ENCODE data around the gene RNFT2. TPM values are rescaled to one million over a fixed set of nuclear protein-coding genes. Genes with fewer than 3 reads are reported as not detected.

RNFT2 gene
- total and polyA plus RNA-seq, 12 donors: 0.46 to 2.2 (median 1.6) TPM

GRCh38 chr12:116864371-116865160, 126.5 kb downstream of the RNFT2 start:
- intact Hi-C loops (cut with DNase I): no loop called here
- no peak overlapping the region for H3K27ac ChIP-seq
- H3K9me3 ChIP-seq: no peaks in the 10 kb centered on the region
- no peak for TF ChIP-seq CTCF (IDR thresholded peaks at IDR 0.05)
- H3K4me1 ChIP-seq: peaks cover 0 to 24% (median 0%) of the 10 kb centered on the region in 9 donors
- DNase-seq: no peak
- H3K27me3 ChIP-seq: peaks cover 0 to 9% (median 0%) of the 10 kb centered on the region in 7 donors
- ATAC-seq: no peak
- H3K36me3 ChIP-seq: no peaks in the 10 kb centered on the region
- WGBS, 2 donors: 63 to 68% methylated on average over 13 of the region's 13 CpGs
- H3K4me3 ChIP-seq: no peak overlapping the region

GRCh38 chr12:116867523-116867922, 129.4 kb downstream of the RNFT2 start:
- no peaks in the 10 kb centered on the region for H3K4me1 ChIP-seq
- intact Hi-C loops (cut with DNase I): no loop called here
- H3K27ac ChIP-seq: no peak overlapping the region
- no peak overlapping the region for H3K4me3 ChIP-seq
- H3K9me3 ChIP-seq: no peaks in the 10 kb centered on the region
- ATAC-seq: no peak
- DNase-seq: no peak
- no peak for TF ChIP-seq CTCF (IDR thresholded peaks at IDR 0.05)
- no peaks in the 10 kb centered on the region for H3K36me3 ChIP-seq
- 86 to 87% methylated on average over 2 of the region's 2 CpGs for WGBS, 2 donors
- peaks cover 0 to 9% (median 0%) of the 10 kb centered on the region in 7 donors for H3K27me3 ChIP-seq

- Histone ChIP-seq H3K36me3 (no peaks in the 10 kb centered on the region), H3K27ac (no peak overlapping the region), H3K9me3 (peaks cover 0 to 12% (median 0%) of the 10 kb centered on the region in 11 donors), H3K27me3 (peaks cover 0 to 24% (median 11%) of the 10 kb centered on the region in 7 donors), H3K4me3 (no peak overlapping the region), H3K4me1 (no peaks in the 10 kb centered on the region)
- intact Hi-C loops (cut with DNase I): no loop called here
- no peak for DNase-seq
- 61 to 64% methylated on average over 4 of the region's 4 CpGs for WGBS, 2 donors
- no peak for ATAC-seq
- TF ChIP-seq CTCF (IDR thresholded peaks at IDR 0.05): no peak
Observed at GRCh38 chr12:116870306-116870705, 132.2 kb downstream of the RNFT2 start.

- no peak overlapping the region for H3K4me3 ChIP-seq
- intact Hi-C loops (cut with DNase I): no loop called here
- DNase-seq (no peak), ATAC-seq (no peak)
- H3K4me1 ChIP-seq: peaks cover 0 to 14% (median 13%) of the 10 kb centered on the region in 9 donors
- H3K27me3 ChIP-seq: peaks cover 3 to 65% (median 51%) of the 10 kb centered on the region in 7 donors
- H3K27ac ChIP-seq: no peak overlapping the region
- TF ChIP-seq CTCF (IDR thresholded peaks at IDR 0.05): no peak
- peaks cover 0 to 12% (median 0%) of the 10 kb centered on the region in 11 donors for H3K9me3 ChIP-seq
- WGBS, 2 donors: 91 to 95% methylated on average over 4 of the region's 4 CpGs
- no peaks in the 10 kb centered on the region for H3K36me3 ChIP-seq
Observed at GRCh38 chr12:116874324-116874995, 136.3 kb downstream of the RNFT2 start.

Measured in heart right ventricle (tissue), 16 donors.